GM18505 (cell line): Measurements from ENCODE around the gene PIP5K1A.

ENCODE experiments used
- ATAC-seq: cut with Tn5 transposase; IDR thresholded peaks from one replicate; pipeline ENCODE4 v1.9.1; 2021; ENCODE audit not compliant: unreplicated experiment
- POLR2A ChIP-seq: IDR thresholded peaks from 4 replicates; pipeline ENCODE4 v1.6.1; 2011; ENCODE audit warnings: borderline replicate concordance; ENCODE audit not compliant: insufficient read depth, insufficient read length; ENCODE audit errors: extremely low read depth

The PIP5K1A gene

GRCh38 chr1:151292207-151293030 lies 94.1 kb downstream of the PIP5K1A start:
- no peak for ATAC-seq
- TF ChIP-seq POLR2A = peak; percentile 36

DNA sequence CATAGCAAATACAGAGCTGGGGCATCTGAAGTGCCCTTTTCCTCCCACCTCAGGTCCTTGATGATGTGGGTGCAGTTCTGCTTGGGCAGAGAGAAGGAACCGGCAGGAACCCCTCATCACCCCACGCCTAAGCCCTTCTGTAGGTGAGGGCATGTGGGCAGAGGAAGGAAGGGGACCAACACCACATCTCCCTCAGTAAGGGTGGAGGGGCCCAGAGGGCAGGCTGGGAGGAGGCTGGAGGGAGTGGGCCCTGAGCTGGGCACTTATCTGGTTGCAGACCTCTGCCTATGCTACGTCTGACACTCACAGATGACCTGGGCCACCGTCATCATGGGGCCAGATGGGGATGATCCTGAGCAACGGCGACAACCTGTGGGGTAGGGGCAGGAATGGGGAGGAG lies 94.7 kb downstream of the PIP5K1A start:
- ATAC-seq = no peak
- TF ChIP-seq POLR2A = no peak

DNA sequence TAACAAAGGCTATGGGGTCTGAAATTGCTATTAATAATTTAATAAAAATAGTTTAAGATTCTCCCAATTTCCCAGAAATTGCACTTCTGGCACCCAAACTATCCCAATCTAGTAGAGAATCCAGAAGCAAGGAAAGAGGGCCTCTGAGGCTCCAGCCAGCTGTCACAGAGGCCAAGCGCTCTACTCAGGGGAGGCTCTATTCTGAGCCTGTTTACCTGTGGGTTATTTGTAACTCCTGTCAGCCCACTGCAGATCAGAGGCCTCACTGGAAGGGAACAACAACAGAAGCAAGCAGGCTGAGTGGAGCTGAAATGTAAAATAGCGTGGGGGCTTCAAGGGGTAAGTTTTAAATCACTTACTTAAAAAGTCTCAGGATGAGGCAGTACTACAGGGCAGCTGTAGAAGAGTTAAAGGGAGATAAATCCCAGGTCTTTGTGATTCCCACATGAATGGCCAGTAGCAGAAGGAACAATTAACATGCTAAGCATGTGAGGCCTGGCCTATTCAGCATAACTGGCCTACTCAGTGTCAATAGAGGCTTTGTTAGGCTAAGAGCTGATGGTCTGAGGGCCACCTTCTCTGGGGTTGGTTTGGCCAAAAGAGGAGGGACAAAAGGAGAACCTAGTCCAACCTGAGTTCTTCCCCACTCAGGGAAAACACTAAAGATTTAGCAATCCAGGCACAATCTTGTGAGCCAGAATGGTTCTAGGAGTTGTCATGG lies 96.5 kb downstream of the PIP5K1A start:
- no peak for ATAC-seq
- TF ChIP-seq POLR2A = no peak
